ENCODE data around the gene IMPACT. TPM values are rescaled to one million over a fixed set of nuclear protein-coding genes. Genes with fewer than 3 reads are reported as not detected.
A peak's percentile ranks its signal among the peaks of the same experiment; 100 is the strongest.

IMPACT gene
- total and polyA plus RNA-seq, 5 donors from 2014 or later: 11.8 to 19.3 (median 14.7) TPM

- Mint-ChIP-seq H3K9me3 (no peaks in the 10 kb centered on the region), H3K4me1 (peaks cover 5 to 28% (median 11%) of the 10 kb centered on the region in 4 donors), H3K27ac (no peak overlapping the region), H3K27me3 (no peaks in the 10 kb centered on the region), H3K36me3 (peaks cover 62% of the 10 kb centered on the region), H3K4me3 (no peak overlapping the region)
- H3K9me3 ChIP-seq (ENCODE audit: control insufficient read depth in 2 of 2, low read length in 2 of 2): no peaks in the 10 kb centered on the region
- H3K27me3 ChIP-seq (ENCODE audit: control insufficient read depth, insufficient read depth, low read length): no peaks in the 10 kb centered on the region
- no peak for ATAC-seq (ENCODE audit: low read depth in 2 of 2)
- DNase-seq: no peak
- H3K4me1 ChIP-seq (ENCODE audit: control insufficient read depth, insufficient read depth, low read length, poor library complexity, severe bottlenecking): no peaks in the 10 kb centered on the region
- peaks cover 42% of the 10 kb centered on the region for H3K36me3 ChIP-seq (ENCODE audit: control insufficient read depth, insufficient read depth, low read length)
- H3K27ac ChIP-seq (ENCODE audit: insufficient read depth, low read length, poor library complexity, severe bottlenecking): no peak overlapping the region
- no peak overlapping the region for H3K4me3 ChIP-seq (ENCODE audit: low read depth, low read length)
These were observed 21.5 kb downstream of the IMPACT start for GRCh38 chr18:24447961-24448360.

DNA sequence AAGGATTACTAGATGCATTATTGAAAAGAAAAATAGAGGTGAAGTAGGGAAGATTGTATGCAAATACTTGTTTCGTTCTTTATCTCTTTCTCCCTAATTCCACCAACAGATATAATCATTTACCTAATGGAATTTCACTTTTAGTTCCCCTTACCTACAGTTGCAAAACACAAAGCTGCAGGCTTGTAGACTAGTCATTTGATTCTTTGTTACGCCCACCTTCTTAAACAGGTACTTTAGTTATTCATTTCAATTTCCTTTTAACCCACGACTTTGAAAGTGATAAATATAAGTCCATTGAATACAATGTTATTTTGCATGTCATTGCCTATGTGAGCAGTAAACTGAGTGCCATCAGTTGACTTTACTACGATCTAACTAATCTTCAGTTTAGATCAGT lies 30.1 kb downstream of the IMPACT start:
- Histone ChIP-seq H3K9me3 (ENCODE audit: control insufficient read depth in 2 of 2, low read length in 2 of 2) (no peaks in the 10 kb centered on the region), H3K27ac (ENCODE audit: insufficient read depth, low read length, poor library complexity, severe bottlenecking) (no peak overlapping the region), H3K27me3 (ENCODE audit: control insufficient read depth, insufficient read depth, low read length) (no peaks in the 10 kb centered on the region), H3K36me3 (ENCODE audit: control insufficient read depth, insufficient read depth, low read length) (peaks cover 3% of the 10 kb centered on the region), H3K4me3 (ENCODE audit: low read depth, low read length) (no peak overlapping the region), H3K4me1 (ENCODE audit: control insufficient read depth, insufficient read depth, low read length, poor library complexity, severe bottlenecking) (peaks cover 5% of the 10 kb centered on the region)
- Mint-ChIP-seq H3K4me1 (peaks cover 0 to 12% (median 4%) of the 10 kb centered on the region in 4 donors), H3K36me3 (peaks cover 16% of the 10 kb centered on the region), H3K27ac (no peak overlapping the region), H3K9me3 (peaks cover 0 to 4% (median 0%) of the 10 kb centered on the region in 7 donors), H3K4me3 (no peak overlapping the region), H3K27me3 (no peaks in the 10 kb centered on the region)
- DNase-seq (peak in 1 of 3 donors; percentile 8), ATAC-seq (ENCODE audit: low read depth in 2 of 2) (no peak)

- Histone ChIP-seq H3K4me3 (ENCODE audit: low read depth, low read length) (no peak overlapping the region), H3K9me3 (ENCODE audit: control insufficient read depth in 2 of 2, low read length in 2 of 2) (no peaks in the 10 kb centered on the region), H3K27me3 (ENCODE audit: control insufficient read depth, insufficient read depth, low read length) (no peaks in the 10 kb centered on the region), H3K36me3 (ENCODE audit: control insufficient read depth, insufficient read depth, low read length) (no peaks in the 10 kb centered on the region), H3K27ac (ENCODE audit: insufficient read depth, low read length, poor library complexity, severe bottlenecking) (no peak overlapping the region), H3K4me1 (ENCODE audit: control insufficient read depth, insufficient read depth, low read length, poor library complexity, severe bottlenecking) (peaks cover 9% of the 10 kb centered on the region)
- ATAC-seq (ENCODE audit: low read depth in 2 of 2) (no peak), DNase-seq (no peak)
- H3K4me1 Mint-ChIP-seq: peaks cover 3 to 18% (median 10%) of the 10 kb centered on the region in 4 donors
- no peaks in the 10 kb centered on the region for H3K27me3 Mint-ChIP-seq
- H3K9me3 Mint-ChIP-seq: peaks cover 0 to 4% (median 0%) of the 10 kb centered on the region in 7 donors
- H3K36me3 Mint-ChIP-seq: peaks cover 6% of the 10 kb centered on the region
- no peak overlapping the region for H3K4me3 Mint-ChIP-seq
- H3K27ac Mint-ChIP-seq: peak overlapping the region in 1 of 3 donors; percentile 20
These were observed 33.3 kb downstream of the IMPACT start for GRCh38 chr18:24459772-24460171.

DNA sequence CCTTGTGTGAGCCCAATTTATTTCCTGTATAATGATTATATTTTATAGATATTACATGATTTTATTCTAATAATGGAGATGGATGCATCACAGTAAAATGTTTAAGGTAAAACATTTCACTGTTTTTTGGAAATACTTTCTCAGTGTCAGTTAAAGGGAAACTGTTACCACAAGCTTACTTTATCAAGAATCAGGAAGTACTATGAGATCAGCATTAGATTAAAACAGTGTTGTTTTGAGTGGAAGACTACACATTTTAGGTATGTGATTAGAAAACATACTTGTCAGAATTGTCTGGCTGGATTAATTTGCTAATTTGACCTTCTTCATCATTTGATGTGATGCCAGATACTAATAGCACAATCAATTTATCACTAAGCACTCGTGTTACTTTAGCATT lies 33.9 kb downstream of the IMPACT start, which contains the start of gene HRH4:
HRH4 (plus strand) TSS at position 250 of the 400 bp plus-strand sequence; CDS start at position 342, 92 bp downstream.
- Histone ChIP-seq H3K27me3 (ENCODE audit: control insufficient read depth, insufficient read depth, low read length) (no peaks in the 10 kb centered on the region), H3K27ac (ENCODE audit: insufficient read depth, low read length, poor library complexity, severe bottlenecking) (no peak within 1 kb of the TSS), H3K4me3 (ENCODE audit: low read depth, low read length) (peak within 1 kb of the TSS; percentile 33), H3K36me3 (ENCODE audit: control insufficient read depth, insufficient read depth, low read length) (no peaks in the 10 kb centered on the region), H3K4me1 (ENCODE audit: control insufficient read depth, insufficient read depth, low read length, poor library complexity, severe bottlenecking) (peaks cover 9% of the 10 kb centered on the region), H3K9me3 (ENCODE audit: control insufficient read depth in 2 of 2, low read length in 2 of 2) (no peaks in the 10 kb centered on the region)
- Mint-ChIP-seq H3K4me1 (peaks cover 3 to 18% (median 10%) of the 10 kb centered on the region in 4 donors), H3K4me3 (peak within 1 kb of the TSS; percentile 21 to 76 (median 34)), H3K27ac (peak within 1 kb of the TSS in 1 of 3 donors; percentile 20), H3K36me3 (peaks cover 2% of the 10 kb centered on the region), H3K9me3 (peaks cover 0 to 4% (median 0%) of the 10 kb centered on the region in 7 donors), H3K27me3 (peaks cover 6% of the 10 kb centered on the region)
- ATAC-seq (ENCODE audit: low read depth in 2 of 2) (no peak), DNase-seq (peak in 1 of 3 donors; percentile 11)

DNA sequence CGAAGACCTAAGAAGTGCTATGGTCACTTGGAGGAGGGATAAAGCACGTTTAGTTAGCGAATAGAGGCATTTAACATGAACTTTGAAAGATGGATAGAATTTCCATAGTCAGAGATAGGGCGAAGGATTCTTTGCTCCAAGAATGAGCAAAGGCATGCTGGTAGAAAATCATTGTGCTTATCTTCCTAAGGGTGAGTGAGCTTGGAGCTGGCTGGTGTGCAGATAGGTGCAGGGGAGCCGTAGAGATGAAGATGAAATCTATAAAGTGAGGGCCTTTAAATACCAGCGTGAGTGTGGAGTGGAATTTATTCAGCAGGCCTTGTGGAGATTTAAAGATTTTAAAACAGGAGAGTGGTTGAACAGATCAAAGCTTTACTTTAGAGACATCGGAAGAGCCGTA lies 35.5 kb downstream of the IMPACT start:
- peaks cover 0 to 3% (median 0%) of the 10 kb centered on the region in 7 donors for H3K9me3 Mint-ChIP-seq

GRCh38 chr18:24462838-24463775 lies 36.6 kb downstream of the IMPACT start:
- Histone ChIP-seq H3K9me3 (ENCODE audit: control insufficient read depth in 2 of 2, low read length in 2 of 2) (no peaks in the 10 kb centered on the region), H3K4me3 (ENCODE audit: low read depth, low read length) (peak overlapping the region; percentile 26), H3K36me3 (ENCODE audit: control insufficient read depth, insufficient read depth, low read length) (no peaks in the 10 kb centered on the region), H3K27ac (ENCODE audit: insufficient read depth, low read length, poor library complexity, severe bottlenecking) (no peak overlapping the region), H3K4me1 (ENCODE audit: control insufficient read depth, insufficient read depth, low read length, poor library complexity, severe bottlenecking) (peaks cover 9% of the 10 kb centered on the region), H3K27me3 (ENCODE audit: control insufficient read depth, insufficient read depth, low read length) (no peaks in the 10 kb centered on the region)
- no peak for DNase-seq
- Mint-ChIP-seq H3K4me1 (peaks cover 0 to 18% (median 7%) of the 10 kb centered on the region in 4 donors), H3K9me3 (peaks cover 0 to 4% (median 1%) of the 10 kb centered on the region in 7 donors), H3K27ac (peak overlapping the region in 2 of 3 donors; percentile 45 to 50), H3K4me3 (peak overlapping the region in 1 of 4 donors; percentile 76), H3K27me3 (peaks cover 7% of the 10 kb centered on the region), H3K36me3 (no peaks in the 10 kb centered on the region)
- ATAC-seq (ENCODE audit: low read depth in 2 of 2): no peak

More for the DNA sequence above, 35.5 kb downstream of the IMPACT start:
- no peak for DNase-seq
- ATAC-seq (ENCODE audit: low read depth in 2 of 2): no peak
- peaks cover 3 to 18% (median 7%) of the 10 kb centered on the region in 4 donors for H3K4me1 Mint-ChIP-seq
- Histone ChIP-seq H3K9me3 (ENCODE audit: control insufficient read depth in 2 of 2, low read length in 2 of 2) (no peaks in the 10 kb centered on the region), H3K4me1 (ENCODE audit: control insufficient read depth, insufficient read depth, low read length, poor library complexity, severe bottlenecking) (peaks cover 9% of the 10 kb centered on the region), H3K27ac (ENCODE audit: insufficient read depth, low read length, poor library complexity, severe bottlenecking) (no peak overlapping the region), H3K27me3 (ENCODE audit: control insufficient read depth, insufficient read depth, low read length) (no peaks in the 10 kb centered on the region), H3K36me3 (ENCODE audit: control insufficient read depth, insufficient read depth, low read length) (no peaks in the 10 kb centered on the region), H3K4me3 (ENCODE audit: low read depth, low read length) (peak overlapping the region; percentile 20)
- H3K27me3 Mint-ChIP-seq: peaks cover 7% of the 10 kb centered on the region
- peak overlapping the region in 3 of 4 donors; percentile 9 to 76 (median 35) for H3K4me3 Mint-ChIP-seq
- no peaks in the 10 kb centered on the region for H3K36me3 Mint-ChIP-seq
- H3K27ac Mint-ChIP-seq: peak overlapping the region in 1 of 3 donors; percentile 45

GRCh38 chr18:24465486-24465885 lies 39.0 kb downstream of the IMPACT start:
- Histone ChIP-seq H3K4me3 (ENCODE audit: low read depth, low read length) (no peak overlapping the region), H3K36me3 (ENCODE audit: control insufficient read depth, insufficient read depth, low read length) (no peaks in the 10 kb centered on the region), H3K27me3 (ENCODE audit: control insufficient read depth, insufficient read depth, low read length) (no peaks in the 10 kb centered on the region), H3K9me3 (ENCODE audit: control insufficient read depth in 2 of 2, low read length in 2 of 2) (no peaks in the 10 kb centered on the region), H3K4me1 (ENCODE audit: control insufficient read depth, insufficient read depth, low read length, poor library complexity, severe bottlenecking) (peaks cover 8% of the 10 kb centered on the region), H3K27ac (ENCODE audit: insufficient read depth, low read length, poor library complexity, severe bottlenecking) (no peak overlapping the region)
- H3K27ac Mint-ChIP-seq: no peak overlapping the region
- peaks cover 7% of the 10 kb centered on the region for H3K27me3 Mint-ChIP-seq
- no peaks in the 10 kb centered on the region for H3K36me3 Mint-ChIP-seq
- H3K9me3 Mint-ChIP-seq: peaks cover 0 to 4% (median 0%) of the 10 kb centered on the region in 7 donors
- no peak for ATAC-seq (ENCODE audit: low read depth in 2 of 2)
- no peak for DNase-seq
- peaks cover 0 to 16% (median 6%) of the 10 kb centered on the region in 4 donors for H3K4me1 Mint-ChIP-seq
- H3K4me3 Mint-ChIP-seq: no peak overlapping the region
